MV-4-11 (cell line): ENCODE measurements around the gene DTYMK.

ENCODE experiments used
- DNase-seq: peaks from one replicate; lab custom pipeline; 2025; lab: John Stamatoyannopoulos, UW

The DTYMK gene, protein sequence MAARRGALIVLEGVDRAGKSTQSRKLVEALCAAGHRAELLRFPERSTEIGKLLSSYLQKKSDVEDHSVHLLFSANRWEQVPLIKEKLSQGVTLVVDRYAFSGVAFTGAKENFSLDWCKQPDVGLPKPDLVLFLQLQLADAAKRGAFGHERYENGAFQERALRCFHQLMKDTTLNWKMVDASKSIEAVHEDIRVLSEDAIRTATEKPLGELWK

DNA sequence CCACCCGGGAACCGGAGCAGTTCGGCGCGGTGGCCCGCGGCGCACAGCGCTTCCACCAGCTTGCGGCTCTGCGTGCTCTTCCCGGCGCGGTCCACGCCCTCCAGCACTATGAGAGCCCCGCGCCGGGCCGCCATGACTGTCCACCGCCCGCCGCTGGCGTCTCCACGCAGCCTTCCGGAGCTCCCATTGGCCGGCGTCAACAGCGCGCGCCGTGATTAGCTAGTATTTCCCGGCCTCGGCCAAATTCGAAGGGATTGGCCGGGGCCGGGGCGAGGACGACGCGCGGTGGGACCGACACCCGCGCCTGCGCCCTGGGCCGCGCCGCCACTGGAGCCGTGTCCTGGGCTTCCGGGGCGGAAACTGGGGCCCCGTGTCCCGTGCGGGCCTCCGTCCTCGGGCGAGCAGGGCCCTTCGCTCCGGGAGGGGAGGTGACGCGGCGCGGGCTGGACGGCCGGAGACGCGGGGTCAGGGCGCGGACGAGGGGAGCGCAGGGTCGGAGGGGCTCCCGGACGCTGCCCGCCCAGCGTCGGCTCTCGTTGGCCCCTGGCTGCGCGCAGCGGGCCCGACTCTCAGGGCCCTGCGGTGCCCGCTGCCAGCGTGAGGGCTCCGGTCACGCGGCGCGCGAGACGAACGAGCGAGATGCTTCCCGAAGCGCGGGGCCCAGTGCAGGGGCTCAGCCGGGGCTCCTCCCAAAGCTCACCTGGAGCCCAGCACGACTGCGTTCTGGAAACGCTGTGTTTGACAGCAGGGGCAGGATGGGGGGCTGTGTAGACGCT, at the start of gene DTYMK:
DTYMK (minus strand) TSS at position 166 of the 776 bp plus-strand sequence; CDS start at position 134, 32 bp downstream.
- peak; percentile 93 for DNase-seq

GRCh38 chr2:241736111-241736510, 49.5 kb upstream of the DTYMK start:
- no peak for DNase-seq

DNA sequence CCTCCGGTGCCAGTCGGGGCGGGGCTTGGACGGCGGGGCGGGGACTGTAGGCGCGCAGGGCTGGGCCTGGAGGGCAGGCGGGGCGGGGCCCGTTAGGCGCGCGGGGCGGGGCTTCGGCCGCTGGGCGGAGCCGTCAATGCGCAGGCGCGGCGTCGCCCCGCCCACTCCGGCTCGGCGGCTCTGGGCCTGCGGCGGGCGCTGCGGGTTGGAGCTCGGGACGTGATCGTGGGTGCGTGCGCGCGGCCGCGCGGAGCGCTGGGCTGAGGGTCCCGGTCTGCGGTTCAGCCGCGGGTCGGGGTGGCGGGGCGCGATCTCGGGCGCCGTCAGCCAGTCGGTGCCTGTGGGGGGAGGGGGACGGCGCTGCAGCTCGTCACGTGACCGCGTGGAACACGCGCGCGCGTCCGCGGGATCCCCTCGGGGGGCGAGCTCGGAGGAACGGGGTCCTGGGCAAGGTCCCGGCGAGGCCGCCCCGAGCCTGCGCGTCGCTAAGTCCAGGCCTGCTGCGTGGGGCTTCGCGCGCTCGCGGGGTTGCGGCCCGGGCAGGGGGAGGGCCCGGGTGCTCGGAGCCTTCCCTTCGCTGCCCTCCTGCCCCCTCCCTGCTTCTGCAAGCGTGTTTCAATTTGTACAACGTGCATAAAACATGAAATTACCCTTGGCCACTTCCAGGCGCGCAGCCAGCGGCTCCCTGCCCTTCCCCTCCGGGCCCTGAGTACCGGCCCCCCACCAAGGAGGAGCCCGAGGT, 48.0 kb upstream of the DTYMK start, which contains the start of gene D2HGDH:
D2HGDH (plus strand) TSS at position 164 of the 742 bp plus-strand sequence. CDS start 595 bp downstream, outside the sequence.
- DNase-seq = peak; percentile 70

GRCh38 chr2:241734208-241734466, 47.5 kb upstream of the DTYMK start:
- no peak for DNase-seq

GRCh38 chr2:241733391-241734207, 47.0 kb upstream of the DTYMK start:
- DNase-seq = no peak

DNA sequence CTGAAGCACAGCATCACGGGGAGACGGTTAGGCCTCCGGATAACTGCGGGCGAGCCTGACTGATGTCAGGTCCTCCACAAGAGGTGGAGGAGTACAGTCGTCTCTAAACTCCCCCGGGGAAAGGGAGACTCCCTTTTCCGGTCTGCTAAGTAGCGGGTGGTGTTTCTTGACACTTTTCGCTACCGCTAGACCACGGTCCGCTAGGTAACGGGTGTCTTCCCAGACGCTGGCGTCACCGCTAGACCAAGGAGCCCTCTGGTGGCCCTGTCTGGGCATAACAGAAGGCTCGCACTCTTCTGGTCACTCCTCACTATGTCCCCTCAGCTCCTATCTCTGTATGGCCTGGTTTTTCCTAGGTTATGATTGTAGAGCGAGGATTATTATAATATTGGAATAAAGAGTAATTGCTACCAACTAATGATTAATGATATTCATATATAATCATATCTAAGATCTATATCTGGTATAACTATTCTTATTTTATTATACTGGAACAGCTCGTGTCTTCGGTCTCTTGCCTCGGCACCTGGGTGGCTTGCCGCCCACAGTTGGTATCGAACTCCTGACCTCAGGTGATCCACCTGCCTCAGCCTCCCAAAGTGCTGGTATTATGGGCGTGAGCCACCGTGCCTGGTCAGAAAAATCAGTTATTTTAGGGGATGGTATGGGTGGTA, 46.0 kb upstream of the DTYMK start:
- DNase-seq = peak; percentile 48

DNA sequence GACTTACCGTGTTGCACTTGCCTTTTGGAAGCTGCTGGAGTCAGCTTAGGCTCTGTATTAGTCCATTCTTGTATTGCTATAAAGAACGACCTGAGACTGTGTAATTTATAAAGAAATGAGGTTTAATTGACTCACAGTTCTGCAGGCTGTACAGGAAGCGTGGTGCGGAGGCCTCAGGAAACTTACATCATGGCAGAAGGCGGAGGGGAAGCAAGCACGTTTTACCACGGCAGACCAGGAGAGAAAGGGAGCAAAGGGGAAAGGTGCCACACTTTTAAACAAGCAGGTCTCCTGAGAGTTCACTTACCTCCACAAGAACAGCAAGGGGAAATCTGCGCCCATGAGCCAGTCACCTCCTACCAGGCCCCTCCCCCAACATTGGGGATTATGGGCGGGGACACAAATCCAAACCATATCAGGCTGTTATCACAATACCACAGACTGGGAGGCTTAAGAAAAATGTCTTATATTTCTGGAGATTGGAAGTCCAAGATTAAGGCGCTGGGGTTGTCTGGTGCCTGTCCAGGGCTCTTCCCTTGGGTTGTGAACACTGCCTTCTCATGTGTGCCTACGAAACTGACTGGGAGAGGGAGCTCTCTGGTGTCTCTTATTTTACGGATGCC, 44.2 kb upstream of the DTYMK start:
- no peak for DNase-seq

GRCh38 chr2:241729868-241730267, 43.3 kb upstream of the DTYMK start:
- no peak for DNase-seq

DNA sequence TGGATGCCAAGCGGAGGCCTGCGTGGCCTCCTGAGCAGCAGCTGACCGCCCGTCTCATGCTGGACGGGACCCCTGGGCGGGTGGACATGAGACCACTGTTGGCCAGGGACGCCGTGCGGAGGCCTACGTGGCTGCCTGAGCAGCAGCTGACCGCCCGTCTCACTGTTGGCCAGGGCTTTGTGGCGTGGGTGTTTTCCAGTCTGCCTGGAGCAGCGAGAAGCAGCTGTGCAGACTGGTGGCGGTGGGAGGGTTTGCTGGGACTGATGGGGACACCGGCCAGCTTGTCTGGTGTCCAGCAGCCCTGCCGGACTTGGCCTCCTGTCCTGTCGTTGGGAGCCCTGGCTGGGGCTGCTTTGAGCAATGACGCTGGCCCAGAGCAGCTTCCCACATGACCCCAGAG, 42.0 kb upstream of the DTYMK start:
- no peak for DNase-seq

- DNase-seq = no peak
Observed at GRCh38 chr2:241728000-241728399, 41.4 kb upstream of the DTYMK start.

DNA sequence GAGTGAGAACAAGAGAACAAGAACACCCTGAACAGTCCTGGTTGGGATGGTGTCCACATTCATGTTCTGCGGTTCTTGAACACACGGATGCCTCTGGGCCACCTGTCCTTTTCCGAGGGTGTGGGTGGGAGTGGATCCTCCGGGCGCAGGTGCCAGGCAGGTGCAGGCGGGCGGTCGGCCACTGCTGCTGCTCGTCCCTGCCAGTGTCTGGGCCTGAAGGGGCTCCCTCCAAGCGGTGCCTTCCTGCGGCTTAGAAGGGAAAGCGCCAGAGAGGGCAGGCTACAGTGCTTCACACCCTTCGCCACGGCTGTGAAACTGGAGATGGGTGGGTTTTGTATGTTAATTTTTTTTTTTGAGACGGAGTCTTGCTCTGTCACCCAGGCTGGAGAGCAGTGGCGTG, 39.8 kb upstream of the DTYMK start:
- no peak for DNase-seq

- DNase-seq = peak; percentile 69
Observed at GRCh38 chr2:241724975-241725870, 38.6 kb upstream of the DTYMK start.

- DNase-seq = no peak
Observed at GRCh38 chr2:241724259-241724974, 37.8 kb upstream of the DTYMK start.

DNA sequence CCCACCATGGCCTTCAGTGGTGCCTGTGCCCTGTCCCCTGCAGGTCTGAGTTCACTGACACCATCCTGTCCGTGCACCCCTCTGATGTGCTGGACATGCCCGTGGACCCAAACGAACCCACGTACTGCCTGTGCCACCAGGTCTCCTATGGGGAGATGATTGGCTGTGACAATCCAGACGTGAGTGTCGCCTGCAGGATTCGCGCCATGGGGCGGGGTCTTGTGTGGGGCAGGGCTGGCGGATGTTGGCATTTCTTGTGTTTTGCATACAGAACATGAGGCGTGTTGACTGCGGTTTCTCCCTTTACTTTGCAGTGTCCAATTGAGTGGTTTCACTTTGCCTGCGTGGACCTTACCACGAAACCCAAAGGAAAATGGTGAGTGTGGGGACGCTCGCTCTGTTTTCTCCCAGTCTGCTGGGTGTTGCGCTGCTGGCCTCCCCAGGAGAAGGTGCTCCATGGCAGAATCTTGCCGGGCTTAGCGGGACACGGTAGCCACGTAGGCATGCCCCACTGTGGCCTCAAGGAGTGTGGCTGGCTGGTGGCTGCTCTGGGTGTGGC, 36.4 kb upstream of the DTYMK start:
- no peak for DNase-seq

GRCh38 chr2:241721852-241722251, 35.2 kb upstream of the DTYMK start:
- DNase-seq = no peak

DNA sequence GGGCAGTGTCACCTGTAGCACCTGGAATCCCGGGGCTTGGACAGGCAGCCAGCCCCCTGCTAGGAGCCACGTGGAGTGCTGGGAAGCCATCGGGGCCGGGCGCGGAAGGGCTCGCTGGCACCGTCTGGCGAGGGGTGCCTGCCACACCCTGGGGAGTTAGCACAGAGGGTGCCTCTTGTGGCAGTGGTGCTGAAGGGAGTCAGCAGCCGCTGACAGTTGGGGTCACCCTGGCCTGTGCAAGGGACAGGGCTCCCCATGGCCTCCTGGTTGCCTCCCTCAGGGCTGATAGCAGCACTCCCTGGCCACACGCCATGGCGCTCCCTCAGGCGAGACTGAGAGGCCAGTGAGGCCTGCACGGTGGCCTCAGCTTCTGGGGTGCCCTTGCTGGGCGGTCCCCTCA, 33.9 kb upstream of the DTYMK start:
- no peak for DNase-seq

GRCh38 chr2:241720099-241720498, 33.5 kb upstream of the DTYMK start:
- DNase-seq = no peak

DNA sequence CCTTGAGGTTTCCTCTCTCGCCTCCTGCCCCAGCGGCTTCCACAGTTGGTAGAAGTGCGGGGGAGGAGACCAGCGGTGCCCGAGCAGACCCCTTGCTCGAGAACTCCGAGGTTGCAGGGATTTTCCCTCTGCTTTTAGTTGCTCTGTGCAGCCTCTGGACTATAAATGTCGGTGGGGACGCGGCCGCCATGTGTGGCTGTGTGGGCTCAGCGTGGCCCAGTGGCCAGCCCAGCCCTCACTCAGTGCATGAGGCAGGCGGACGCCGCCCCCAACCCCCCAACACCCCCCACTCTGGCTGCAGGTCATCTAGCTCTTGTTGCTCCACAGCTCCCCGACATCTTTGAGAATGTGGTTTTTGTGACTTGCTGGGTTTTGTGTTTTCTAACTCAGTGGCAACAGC, 32.5 kb upstream of the DTYMK start:
- no peak for DNase-seq

- no peak for DNase-seq
Observed at GRCh38 chr2:241708879-241709278, 22.3 kb upstream of the DTYMK start.
